ENCODE results near the gene TCF12.

The TCF12 gene

GRCh38 chr15:57019496-57020160, 101.2 kb downstream of the TCF12 start:
- peak in 1 of 2 donors; percentile 29 for DNase-seq

DNA sequence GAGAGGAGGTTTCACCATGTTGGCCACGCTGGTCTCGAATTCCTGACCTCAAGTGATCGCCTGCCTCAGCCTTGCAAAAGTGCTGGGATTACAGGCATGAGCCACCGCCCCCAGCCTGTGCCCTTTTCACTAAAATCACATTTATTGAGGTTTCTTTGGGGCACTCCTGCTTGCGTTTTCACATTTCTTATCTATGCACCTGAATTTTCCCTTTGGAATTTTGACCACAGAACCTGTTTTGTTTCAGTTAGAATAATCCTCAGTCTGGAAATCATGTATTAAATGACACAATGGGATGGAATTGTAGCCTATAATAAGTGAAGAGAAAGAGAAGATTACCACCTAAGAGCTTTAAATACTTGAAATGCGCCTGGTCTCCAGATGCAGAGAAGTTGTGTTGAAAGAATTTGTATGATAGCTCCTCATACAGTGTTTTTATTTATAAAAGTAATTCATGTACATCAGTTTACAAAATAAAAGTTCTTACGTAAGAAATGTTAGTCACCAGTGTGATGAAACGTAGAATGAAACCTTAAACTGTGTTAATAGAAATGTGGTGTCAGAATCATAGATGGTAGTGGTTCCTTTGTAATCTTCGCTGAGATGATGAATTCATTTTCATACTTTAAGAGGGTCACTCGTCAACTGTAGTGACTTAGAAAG, 107.0 kb downstream of the TCF12 start:
- DNase-seq: peak; percentile 76 to 90

DNA sequence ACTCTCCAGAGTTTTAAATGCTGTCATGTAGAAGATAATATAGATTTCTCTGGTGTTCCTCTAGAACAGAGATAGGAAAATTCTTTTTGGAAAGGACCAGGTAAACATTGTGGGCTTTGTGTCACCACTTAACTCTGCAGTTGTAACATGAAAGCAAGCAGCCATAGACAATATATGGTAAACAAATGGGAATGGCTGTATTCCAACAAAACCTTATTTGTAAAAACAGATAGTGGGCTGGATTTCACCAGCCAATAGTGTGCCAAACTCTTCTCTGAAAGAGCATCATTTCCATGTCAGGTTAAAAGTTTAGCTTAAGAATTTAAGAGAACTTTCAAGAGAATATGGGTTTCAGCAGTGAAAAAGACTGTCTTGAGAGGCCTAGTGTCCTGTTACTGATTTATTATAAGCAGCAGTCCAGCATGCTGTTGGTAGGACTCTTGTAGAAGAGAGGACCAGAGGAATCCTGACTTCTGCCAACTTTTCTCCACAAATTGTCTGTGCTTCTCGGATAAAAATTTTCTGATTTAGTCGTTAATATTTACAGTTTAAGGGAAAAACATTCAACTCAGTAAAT, 107.7 kb downstream of the TCF12 start:
- no peak for DNase-seq

- DNase-seq: no peak
Measured at GRCh38 chr15:57027596-57027995, 109.2 kb downstream of the TCF12 start.

GRCh38 chr15:57028176-57028575, 109.7 kb downstream of the TCF12 start:
- no peak for DNase-seq

DNA sequence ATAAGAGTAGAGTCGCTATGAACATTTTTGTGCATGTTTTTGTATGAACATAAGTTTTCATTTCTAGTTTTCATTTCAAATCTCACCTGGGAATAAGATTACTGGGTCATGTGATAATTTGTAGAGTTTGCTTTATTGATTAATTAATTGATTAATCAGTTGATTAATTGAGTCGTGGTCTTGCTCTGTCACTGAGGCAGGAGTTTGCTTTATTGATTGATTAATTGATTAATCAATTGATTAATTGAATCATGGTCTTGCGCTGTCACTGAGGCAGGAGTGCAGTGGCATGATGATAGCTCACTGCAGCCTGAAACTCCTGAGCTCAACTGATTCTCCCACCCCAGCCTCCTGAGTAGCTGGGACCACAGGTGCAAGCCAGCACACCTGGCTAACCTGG, 111.6 kb downstream of the TCF12 start:
- DNase-seq: no peak

DNA sequence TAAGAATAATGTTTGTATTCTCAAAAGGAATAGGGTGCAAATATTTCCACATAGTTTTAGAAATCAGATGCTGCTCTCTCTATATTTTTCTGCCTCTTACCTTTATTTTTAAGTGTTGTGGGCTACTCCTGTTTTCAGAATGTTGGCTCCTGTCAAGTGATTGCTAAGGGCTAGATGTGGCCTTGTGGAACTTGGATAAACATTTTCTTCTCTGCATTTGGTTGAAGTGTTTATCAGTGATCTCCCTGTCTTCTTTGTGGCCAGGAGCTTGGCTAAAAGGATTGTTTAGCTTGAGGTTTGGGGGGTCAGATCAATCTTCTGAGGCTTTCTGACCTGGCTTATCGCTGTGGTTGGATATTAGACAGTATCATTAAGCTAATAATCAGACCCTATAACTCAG, 112.6 kb downstream of the TCF12 start:
- DNase-seq: no peak

DNA sequence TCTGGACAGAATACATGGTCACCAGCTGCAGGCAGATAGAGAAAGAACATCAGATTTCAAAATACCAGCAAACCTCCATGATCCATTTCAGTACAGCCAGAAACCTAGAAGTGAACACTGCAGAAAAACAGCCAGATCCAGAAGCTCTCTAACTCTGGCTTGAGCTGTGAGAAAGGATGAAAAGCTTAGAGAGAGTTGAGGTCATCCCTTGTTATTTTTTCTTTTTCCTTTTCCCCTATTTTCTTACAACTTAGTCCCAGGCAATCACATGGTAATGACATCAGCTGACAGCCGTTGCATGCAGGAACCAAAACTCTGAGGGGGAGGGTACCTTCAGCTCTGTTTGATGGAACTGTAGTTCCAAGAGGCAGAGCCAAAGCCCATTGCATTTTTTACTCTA, 113.2 kb downstream of the TCF12 start:
- DNase-seq: peak; percentile 56 to 72

DNA sequence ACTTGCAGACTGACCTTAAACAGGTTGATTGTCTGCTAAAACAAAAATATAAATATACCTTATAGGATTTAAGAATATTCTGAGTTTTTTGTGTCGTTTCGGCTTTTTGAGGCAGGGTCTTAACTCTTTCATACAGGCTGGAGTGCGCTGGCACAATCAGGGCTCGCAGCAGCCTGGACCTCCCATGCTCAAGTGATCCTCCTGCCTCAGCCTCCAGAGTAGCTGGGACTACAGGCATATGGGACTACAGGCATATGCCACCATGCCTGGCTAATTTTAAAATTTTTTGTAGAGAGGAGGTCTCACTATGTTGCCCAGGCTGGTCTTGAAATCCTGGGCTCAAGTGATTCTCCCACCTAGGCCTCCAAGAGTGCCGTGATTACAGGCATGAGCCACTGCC, 113.9 kb downstream of the TCF12 start:
- DNase-seq: no peak

DNA sequence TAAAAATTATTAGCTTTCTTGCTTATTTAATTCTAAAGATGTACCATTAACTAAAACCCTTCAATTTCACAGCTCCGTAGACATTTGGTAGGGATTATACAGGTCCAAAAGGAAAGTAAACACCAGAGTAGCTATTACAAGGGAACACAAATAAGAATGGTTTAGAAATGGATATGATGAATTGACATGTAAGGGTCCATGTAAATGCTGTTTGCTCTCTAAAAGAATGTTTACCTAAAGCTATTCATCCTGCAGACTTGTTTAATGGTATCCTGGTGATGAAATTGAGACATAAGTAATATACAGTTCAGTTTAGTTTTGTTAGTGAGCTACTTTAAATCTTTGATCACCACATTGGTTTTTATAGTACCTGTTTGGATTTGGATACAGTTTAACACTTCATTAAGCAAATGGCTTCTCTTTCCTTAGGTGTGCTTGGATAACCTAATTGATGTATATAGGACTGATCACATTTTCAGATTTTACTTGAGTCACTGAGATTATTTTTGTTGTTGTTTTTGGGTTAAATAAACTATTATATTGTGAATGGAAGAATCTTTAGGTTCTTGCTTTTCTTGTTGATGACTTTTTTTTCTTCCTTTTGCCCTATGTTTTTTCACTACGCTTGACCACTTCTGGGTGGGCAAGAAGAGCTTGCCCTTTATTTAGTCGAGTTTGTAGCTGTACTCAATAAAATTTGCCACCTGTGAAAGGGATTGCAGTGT, 115.4 kb downstream of the TCF12 start:
- DNase-seq: no peak

DNA sequence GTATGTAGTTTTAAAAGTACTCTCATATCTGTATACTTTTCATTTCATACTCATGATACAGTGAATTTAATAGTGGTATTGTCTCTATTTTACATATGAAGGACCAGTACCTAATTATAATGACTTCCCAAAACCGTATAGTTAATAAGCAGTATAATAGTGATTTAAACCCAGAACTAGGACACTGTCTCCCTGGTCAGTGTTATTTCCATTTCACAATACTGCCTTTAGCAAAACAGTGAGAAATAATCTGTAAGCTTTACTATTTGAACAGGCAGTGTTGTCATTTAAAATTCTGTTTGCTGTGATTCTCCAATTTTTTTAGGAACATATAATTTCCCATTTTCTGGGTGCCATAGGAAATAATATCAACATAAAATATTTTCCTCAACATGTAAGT, 116.2 kb downstream of the TCF12 start:
- no peak for DNase-seq

- DNase-seq: no peak
Measured at GRCh38 chr15:57035664-57036063, 117.2 kb downstream of the TCF12 start.

- DNase-seq: no peak
Measured at GRCh38 chr15:57036352-57036751, 117.9 kb downstream of the TCF12 start.

GRCh38 chr15:57037548-57037947, 119.1 kb downstream of the TCF12 start:
- no peak for DNase-seq

- DNase-seq: no peak
Measured at GRCh38 chr15:57038040-57038439, 119.6 kb downstream of the TCF12 start.

- no peak for DNase-seq
Measured at GRCh38 chr15:57038496-57038895, 120.1 kb downstream of the TCF12 start.

- no peak for DNase-seq
Measured at GRCh38 chr15:57041416-57041815, 123.0 kb downstream of the TCF12 start.

- DNase-seq: no peak
Measured at GRCh38 chr15:57044072-57044702, 125.7 kb downstream of the TCF12 start.

DNA sequence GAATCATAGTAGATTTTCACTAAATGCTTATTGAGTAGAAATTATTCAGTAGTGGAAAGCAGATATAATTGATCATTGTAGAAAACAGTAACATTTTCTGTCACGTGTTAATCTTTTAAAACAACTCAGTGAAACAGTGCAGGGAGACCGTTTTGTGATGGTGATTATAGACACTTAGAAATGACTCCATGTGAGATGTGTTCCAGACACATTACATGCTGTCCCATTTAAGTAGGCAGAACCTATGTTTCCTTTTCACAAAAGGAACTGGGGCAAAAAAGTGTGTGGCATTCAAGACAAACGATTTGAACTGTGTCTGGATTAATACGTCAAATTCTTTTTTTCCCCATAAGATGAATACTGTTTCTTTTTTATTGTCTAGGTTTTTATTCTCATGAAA, 126.5 kb downstream of the TCF12 start:
- no peak for DNase-seq

DNA sequence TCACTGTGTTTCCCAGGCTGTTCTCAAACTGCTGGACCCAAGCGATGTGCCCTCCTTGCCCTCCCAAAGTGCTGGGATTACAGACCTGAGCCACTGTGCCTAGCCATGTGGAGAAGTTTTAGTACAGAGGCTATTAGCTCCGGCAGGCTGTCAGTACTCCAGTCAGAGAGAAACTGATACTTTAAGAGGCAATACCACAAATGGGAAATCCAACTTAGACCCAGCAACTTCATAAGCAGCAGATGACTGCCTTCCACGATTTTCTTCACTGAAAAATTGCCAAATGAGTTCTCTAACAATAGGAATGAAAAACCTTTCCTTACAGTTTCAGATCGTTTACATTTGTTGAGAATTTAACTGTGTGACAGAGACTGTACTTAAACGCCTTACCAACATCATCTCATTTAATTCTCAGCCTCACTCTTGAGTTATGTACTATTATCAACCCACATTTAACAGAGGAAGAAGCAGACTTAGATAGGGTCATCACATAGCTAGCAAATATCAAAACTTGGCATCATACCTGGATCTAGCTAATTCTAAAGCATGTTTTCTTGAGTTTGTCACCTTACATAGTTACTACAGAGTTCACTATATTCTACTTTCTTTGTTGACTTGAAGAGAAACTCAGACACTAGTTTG, 127.4 kb downstream of the TCF12 start:
- no peak for DNase-seq

- no peak for DNase-seq
Measured at GRCh38 chr15:57048930-57049549, 130.6 kb downstream of the TCF12 start.

DNA sequence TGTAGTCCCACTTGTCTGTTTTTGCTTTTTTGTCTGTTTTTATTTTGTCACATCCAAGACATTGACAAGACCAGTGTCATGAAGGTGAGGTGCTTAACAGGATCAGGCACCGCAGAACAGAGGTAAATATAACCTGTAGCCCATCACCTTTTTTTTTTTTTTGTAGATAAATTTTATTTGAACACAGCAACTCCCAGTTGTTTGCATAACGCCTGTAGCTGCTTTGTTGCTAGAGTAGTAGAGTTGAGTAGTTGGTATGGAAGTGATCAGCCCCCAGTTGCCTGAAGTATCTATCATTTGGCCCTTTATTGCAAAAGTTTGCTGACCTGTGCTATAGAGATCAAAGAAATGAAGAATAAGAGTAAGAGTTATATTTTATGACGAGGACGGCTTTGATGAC, 135.0 kb downstream of the TCF12 start:
- DNase-seq: no peak
